Coronary artery (tissue), 2 donors: ENCODE measurements around the gene KCTD21.
A peak's percentile ranks its signal among the peaks of the same experiment; 100 is the strongest.

ENCODE experiments used
- DNase-seq: peaks from one replicate; pipeline ENCODE4 v3.0.0-alpha.2; 2017; ENCODE audit warnings: low spot score
- H3K27ac ChIP-seq, 2 donors: fragments of 200-600 bp; sonication (generic); one replicate each; pipeline ENCODE4 v1.5.1; 2016 to 2019
- H3K4me3 ChIP-seq: fragments of 200-600 bp; sonication (generic); 2 replicates; pipeline ENCODE4 v1.5.1; 2016; ENCODE audit warnings: mild to moderate bottlenecking, moderate library complexity
- TF ChIP-seq, protein P1 (sequence below): fragments of 200-600 bp; sonication (generic); IDR thresholded peaks from one replicate; pipeline ENCODE4 v1.5.1; 2019; ENCODE audit warnings: antibody characterized with exemption

KCTD21 gene

DNA sequence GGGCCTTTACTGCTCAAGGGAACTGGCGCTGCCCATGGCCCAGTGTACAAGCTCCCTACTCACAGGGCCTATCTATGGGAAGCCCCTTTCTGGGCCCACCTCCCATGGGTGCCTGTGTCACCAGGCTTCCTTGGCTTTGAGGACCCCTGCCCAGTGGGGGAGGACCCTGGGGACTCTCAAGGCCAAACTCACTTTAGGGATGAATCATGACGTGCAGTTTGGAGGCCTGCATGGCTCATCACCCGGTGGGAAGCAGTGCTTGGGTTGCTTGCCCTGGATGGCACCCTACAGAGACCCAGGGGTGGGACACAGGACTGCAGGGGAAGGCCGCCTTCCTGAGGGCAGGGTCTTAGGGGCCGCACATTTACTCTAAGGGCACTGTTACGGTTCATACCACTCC lies 16.5 kb downstream of the KCTD21 start:
- DNase-seq: no peak
- TF ChIP-seq, protein P1, sequence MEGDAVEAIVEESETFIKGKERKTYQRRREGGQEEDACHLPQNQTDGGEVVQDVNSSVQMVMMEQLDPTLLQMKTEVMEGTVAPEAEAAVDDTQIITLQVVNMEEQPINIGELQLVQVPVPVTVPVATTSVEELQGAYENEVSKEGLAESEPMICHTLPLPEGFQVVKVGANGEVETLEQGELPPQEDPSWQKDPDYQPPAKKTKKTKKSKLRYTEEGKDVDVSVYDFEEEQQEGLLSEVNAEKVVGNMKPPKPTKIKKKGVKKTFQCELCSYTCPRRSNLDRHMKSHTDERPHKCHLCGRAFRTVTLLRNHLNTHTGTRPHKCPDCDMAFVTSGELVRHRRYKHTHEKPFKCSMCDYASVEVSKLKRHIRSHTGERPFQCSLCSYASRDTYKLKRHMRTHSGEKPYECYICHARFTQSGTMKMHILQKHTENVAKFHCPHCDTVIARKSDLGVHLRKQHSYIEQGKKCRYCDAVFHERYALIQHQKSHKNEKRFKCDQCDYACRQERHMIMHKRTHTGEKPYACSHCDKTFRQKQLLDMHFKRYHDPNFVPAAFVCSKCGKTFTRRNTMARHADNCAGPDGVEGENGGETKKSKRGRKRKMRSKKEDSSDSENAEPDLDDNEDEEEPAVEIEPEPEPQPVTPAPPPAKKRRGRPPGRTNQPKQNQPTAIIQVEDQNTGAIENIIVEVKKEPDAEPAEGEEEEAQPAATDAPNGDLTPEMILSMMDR: no peak
- H3K4me3 ChIP-seq: no peak overlapping the region
- H3K27ac ChIP-seq: peak overlapping the region; percentile 89 to 90

DNA sequence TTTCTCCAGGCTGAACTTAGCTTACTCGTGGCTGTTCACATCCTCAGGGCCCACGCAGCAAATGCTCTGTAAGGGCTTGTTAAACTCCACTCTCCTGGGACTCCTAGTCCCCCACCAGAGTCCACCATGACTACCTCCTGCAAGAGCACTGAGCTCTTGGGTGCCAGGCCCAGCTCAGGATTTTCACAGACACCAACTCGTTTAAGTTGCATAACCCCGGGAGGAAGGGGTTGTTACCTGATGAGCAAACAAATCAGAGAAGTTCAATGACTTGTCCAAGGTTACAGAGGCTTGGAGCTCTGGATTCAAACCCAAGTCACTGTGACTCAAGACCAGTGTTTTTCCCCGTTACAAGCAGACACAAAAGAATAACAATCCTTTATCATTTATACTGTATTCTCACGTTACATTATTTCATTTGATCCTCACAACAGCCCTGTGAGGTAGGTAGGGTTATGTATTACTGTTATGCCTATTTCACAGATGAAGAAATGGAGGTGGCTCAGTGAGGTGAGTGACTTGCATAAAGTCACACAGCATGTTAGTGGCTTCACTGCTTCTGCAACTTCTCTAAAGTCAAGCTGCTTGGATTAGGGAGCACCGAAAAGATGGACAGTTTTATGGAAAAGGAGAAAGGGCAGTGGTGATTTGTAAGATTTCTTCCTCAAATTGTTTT lies 17.4 kb downstream of the KCTD21 start:
- Histone ChIP-seq H3K4me3 (no peak overlapping the region), H3K27ac (peak overlapping the region; percentile 89 to 90)
- no peak for DNase-seq
- TF ChIP-seq, protein P1: no peak

DNA sequence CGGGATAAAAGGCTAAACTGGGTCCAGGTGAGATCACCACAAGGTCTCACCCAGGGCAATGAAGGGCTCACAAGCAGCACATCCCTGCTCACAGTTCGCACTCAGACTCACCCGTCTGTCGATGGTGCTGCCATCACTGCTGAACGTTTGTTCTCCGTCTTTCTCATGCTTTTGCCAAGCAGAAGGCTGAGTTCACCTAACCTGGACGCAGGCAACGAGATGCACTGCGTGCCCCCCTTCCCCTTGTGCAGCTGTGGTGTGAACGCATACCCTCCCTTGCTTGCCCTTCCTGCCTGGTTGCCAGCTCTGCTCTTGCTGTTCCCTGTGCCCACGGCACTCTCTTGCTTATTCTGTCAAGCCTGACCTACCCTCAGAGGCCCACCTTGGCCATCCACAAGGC lies 18.0 kb downstream of the KCTD21 start:
- no peak for DNase-seq
- no peak overlapping the region for H3K4me3 ChIP-seq
- TF ChIP-seq, protein P1: no peak
- H3K27ac ChIP-seq: peak overlapping the region; percentile 89 to 90

DNA sequence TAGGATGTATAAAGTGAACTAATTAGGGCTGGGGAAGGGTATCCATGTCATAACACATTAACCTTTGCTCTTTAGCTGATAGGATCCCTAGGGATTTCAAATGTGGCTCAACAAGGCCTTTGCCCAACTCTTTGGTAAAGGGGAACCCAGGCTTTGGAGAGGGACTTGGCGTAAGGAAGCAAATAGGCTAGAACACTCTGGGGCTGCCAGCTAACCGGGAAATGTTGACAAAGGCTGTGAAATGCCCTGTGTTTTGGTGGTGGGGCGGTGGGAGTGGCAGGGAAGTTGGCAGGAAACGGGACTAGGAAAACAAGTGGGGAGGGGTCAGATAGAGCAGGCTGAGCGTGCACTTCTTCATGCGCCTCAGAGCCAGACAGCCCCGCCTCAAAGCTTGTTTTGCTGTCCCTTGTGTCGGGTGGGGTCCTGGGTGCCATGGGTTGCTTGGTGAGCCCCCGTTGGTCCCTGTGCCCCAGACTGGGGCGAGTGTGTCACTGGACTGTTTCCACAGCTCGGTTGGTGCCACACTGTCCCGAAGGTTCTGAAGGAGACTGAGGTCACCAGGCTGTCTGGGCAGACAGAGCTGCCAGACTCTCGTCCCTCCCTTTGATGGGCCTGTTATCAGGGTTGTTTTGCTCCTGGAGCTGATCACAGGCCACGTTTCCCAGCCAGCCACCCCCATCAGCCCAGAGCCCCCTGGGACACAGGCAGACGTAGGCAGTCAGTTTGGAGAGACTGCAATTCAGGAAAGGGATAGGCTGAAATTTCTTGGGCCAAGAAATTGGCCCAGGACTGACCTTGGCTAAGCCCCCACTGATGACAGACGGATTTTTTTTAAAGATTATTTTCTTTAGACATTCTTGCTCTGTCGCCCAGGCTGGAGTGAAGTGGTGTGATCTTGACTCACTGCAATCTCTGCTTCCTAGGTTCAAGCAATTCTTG lies 19.6 kb downstream of the KCTD21 start:
- TF ChIP-seq, protein P1: no peak
- H3K4me3 ChIP-seq: peak overlapping the region; percentile 27
- peak overlapping the region; percentile 89 to 97 for H3K27ac ChIP-seq
- DNase-seq: peak; percentile 99

DNA sequence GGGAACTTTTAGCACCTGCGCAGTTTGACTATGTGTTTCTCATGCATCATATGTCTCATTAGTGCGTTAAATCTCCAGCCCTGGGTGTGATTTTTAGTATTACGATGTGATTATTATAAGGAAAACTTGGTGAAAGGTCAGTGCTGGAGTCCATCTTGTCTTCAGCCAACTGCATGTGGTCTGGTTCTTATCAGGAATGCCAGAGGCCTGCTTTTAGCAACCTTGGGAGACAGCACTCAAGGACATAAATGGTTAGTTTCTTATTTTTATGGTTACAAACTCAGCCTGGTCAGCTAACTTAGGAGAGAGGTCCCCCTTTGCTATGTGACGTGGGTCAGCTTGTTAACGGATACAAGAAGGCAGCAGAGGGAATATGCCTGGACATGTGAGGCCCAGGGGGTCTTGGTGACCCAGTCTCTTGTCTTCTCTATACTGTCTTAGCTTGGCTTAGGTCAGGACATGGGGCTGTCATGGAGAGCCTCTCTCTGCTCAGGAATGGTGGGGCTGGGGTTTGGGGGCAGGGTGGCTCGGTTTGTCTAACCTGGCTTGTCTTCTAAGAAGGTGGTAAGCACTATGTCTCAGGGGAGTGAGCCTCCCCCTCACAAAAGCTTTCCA lies 21.5 kb downstream of the KCTD21 start:
- Histone ChIP-seq H3K27ac (peak overlapping the region; percentile 64 to 97), H3K4me3 (no peak overlapping the region)
- DNase-seq: no peak
- TF ChIP-seq, protein P1: no peak

DNA sequence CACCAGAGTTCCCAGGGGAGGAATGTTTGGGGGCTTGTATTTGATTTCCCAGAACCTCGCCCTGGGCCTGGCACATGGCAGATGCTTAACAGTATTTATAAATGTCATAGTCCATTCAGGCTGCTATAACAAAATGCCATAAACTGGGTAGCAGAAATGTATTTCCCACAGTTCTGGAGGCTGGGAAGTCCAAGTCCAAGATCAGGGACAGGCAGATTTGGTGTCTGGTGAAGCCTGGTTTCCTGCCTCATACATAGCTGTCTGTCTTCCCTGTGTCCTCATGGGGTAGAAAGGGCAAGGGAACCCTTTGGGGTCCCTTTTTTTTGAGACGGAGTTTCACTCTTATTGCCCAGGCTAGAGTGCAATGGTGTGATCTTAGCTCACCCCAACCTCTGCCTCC lies 24.0 kb downstream of the KCTD21 start:
- no peak overlapping the region for H3K4me3 ChIP-seq
- H3K27ac ChIP-seq: peak overlapping the region; percentile 43 to 72
- no peak for DNase-seq
- TF ChIP-seq, protein P1: no peak
